ENCODE results near the gene HMG20A. TPM values are rescaled to one million over a fixed set of nuclear protein-coding genes. Genes with fewer than 3 reads are reported as not detected.

Gene HMG20A
- total RNA-seq, 4 donors from 2014 or later, result 20.7 to 42.2 (median 31.2) TPM

GRCh38 chr15:77516786-77517185 lies 96.1 kb downstream of the HMG20A start:
- intact Hi-C loops (cut with DNase I), result no loop called here
- Histone ChIP-seq H3K27me3 (no peaks in the 10 kb centered on the region), H3K9me3 (peaks cover 0 to 6% (median 0%) of the 10 kb centered on the region in 4 donors), H3K27ac (replicated peaks in 1 of 4) (no peak overlapping the region), H3K4me3 (no peak overlapping the region), H3K36me3 (no peaks in the 10 kb centered on the region), H3K4me1 (no peaks in the 10 kb centered on the region)
- DNase-seq (ENCODE audit: extremely low spot score), result no peak
- WGBS, result 95% methylated on average over 12 of the region's 12 CpGs
- TF ChIP-seq EP300 (IDR thresholded peaks at IDR 0.05), result no peak
- no peak for TF ChIP-seq CTCF (IDR thresholded peaks at IDR 0.05)

GRCh38 chr15:77517579-77517978 lies 96.9 kb downstream of the HMG20A start:
- intact Hi-C loops (cut with DNase I), result no loop called here
- WGBS, result 97% methylated on average over 7 of the region's 7 CpGs
- Histone ChIP-seq H3K27ac (replicated peaks in 1 of 4) (no peak overlapping the region), H3K9me3 (peaks cover 0 to 6% (median 0%) of the 10 kb centered on the region in 4 donors), H3K27me3 (no peaks in the 10 kb centered on the region), H3K4me1 (no peaks in the 10 kb centered on the region), H3K4me3 (no peak overlapping the region), H3K36me3 (no peaks in the 10 kb centered on the region)
- no peak for TF ChIP-seq EP300 (IDR thresholded peaks at IDR 0.05)
- TF ChIP-seq POLR2AphosphoS5 (IDR thresholded peaks at IDR 0.05), result no peak
- no peak for TF ChIP-seq POLR2A (IDR thresholded peaks at IDR 0.05; ENCODE audit: low read depth)
- no peak for TF ChIP-seq CTCF (IDR thresholded peaks at IDR 0.05)
- no peak for DNase-seq (ENCODE audit: extremely low spot score)

- peaks cover 0 to 2% (median 0%) of the 10 kb centered on the region in 4 donors for H3K9me3 ChIP-seq
- no peak overlapping the region for H3K27ac ChIP-seq (replicated peaks in 1 of 4)
- H3K4me3 ChIP-seq, result no peak overlapping the region
- WGBS, result 98% methylated on average over 6 of the region's 6 CpGs
- DNase-seq (ENCODE audit: extremely low spot score), result no peak
- TF ChIP-seq CTCF (IDR thresholded peaks at IDR 0.05) (no peak), POLR2AphosphoS5 (IDR thresholded peaks at IDR 0.05) (no peak), POLR2A (IDR thresholded peaks at IDR 0.05; ENCODE audit: low read depth) (no peak), EP300 (IDR thresholded peaks at IDR 0.05) (no peak)
- intact Hi-C loops (cut with DNase I), result no loop called here
- H3K36me3 ChIP-seq, result no peaks in the 10 kb centered on the region
- no peaks in the 10 kb centered on the region for H3K4me1 ChIP-seq
- no peaks in the 10 kb centered on the region for H3K27me3 ChIP-seq
Observed at GRCh38 chr15:77518458-77518857, 97.8 kb downstream of the HMG20A start.

- no peaks in the 10 kb centered on the region for H3K4me1 ChIP-seq
- WGBS, result 95% methylated on average over 3 of the region's 3 CpGs
- no peak overlapping the region for H3K4me3 ChIP-seq
- TF ChIP-seq EP300 (IDR thresholded peaks at IDR 0.05) (no peak), CTCF (IDR thresholded peaks at IDR 0.05) (no peak), POLR2A (IDR thresholded peaks at IDR 0.05; ENCODE audit: low read depth) (no peak), POLR2AphosphoS5 (IDR thresholded peaks at IDR 0.05) (no peak)
- H3K9me3 ChIP-seq, result no peaks in the 10 kb centered on the region
- H3K36me3 ChIP-seq, result no peaks in the 10 kb centered on the region
- intact Hi-C loops (cut with DNase I), result no loop called here
- H3K27ac ChIP-seq (replicated peaks in 1 of 4), result no peak overlapping the region
- DNase-seq (ENCODE audit: extremely low spot score), result no peak
- no peaks in the 10 kb centered on the region for H3K27me3 ChIP-seq
Observed at GRCh38 chr15:77519540-77519939, 98.9 kb downstream of the HMG20A start.

GRCh38 chr15:77521206-77521605 lies 100.5 kb downstream of the HMG20A start:
- H3K4me1 ChIP-seq, result no peaks in the 10 kb centered on the region
- no peak overlapping the region for H3K27ac ChIP-seq (replicated peaks in 1 of 4)
- H3K36me3 ChIP-seq, result no peaks in the 10 kb centered on the region
- H3K9me3 ChIP-seq, result no peaks in the 10 kb centered on the region
- H3K27me3 ChIP-seq, result no peaks in the 10 kb centered on the region
- intact Hi-C loops (cut with DNase I), result no loop called here
- 93% methylated on average over 6 of the region's 6 CpGs for WGBS
- H3K4me3 ChIP-seq, result no peak overlapping the region
- TF ChIP-seq EP300 (IDR thresholded peaks at IDR 0.05), result no peak
- TF ChIP-seq POLR2AphosphoS5 (IDR thresholded peaks at IDR 0.05), result no peak
- TF ChIP-seq CTCF (IDR thresholded peaks at IDR 0.05), result no peak
- no peak for DNase-seq (ENCODE audit: extremely low spot score)
